Glutamatergic neuron (in vitro differentiated cells): ENCODE results near the gene DUSP2. TPM values are rescaled to one million over a fixed set of nuclear protein-coding genes. Genes with fewer than 3 reads are reported as not detected.
A peak's percentile ranks its signal among the peaks of the same experiment; 100 is the strongest.

Experiments
- DNase-seq: peaks from one replicate; pipeline ENCODE4 v3.0.0; 2022
- H3K27ac Mint-ChIP-seq: one replicate; pipeline ENCODE4 v1.8.0; 2020; ENCODE audit warnings: mild to moderate bottlenecking, mixed read lengths, inconsistent platforms; ENCODE audit not compliant: unreplicated experiment
- H3K27me3 Mint-ChIP-seq: one replicate; pipeline ENCODE4 v1.8.0; 2020; ENCODE audit warnings: mild to moderate bottlenecking, moderate library complexity, mixed read lengths, inconsistent platforms; ENCODE audit not compliant: unreplicated experiment
- H3K36me3 Mint-ChIP-seq: one replicate; pipeline ENCODE4 v1.8.0; 2020; ENCODE audit warnings: mild to moderate bottlenecking, mixed read lengths, inconsistent platforms; ENCODE audit not compliant: unreplicated experiment
- H3K4me1 Mint-ChIP-seq: one replicate; pipeline ENCODE4 v1.8.0; 2020; ENCODE audit warnings: mild to moderate bottlenecking, low read depth, mixed read lengths, inconsistent platforms; ENCODE audit not compliant: unreplicated experiment
- H3K4me3 Mint-ChIP-seq: one replicate; pipeline ENCODE4 v1.8.0; 2020; ENCODE audit warnings: mild to moderate bottlenecking, mixed read lengths, inconsistent platforms; ENCODE audit not compliant: unreplicated experiment
- H3K9me3 Mint-ChIP-seq: one replicate; pipeline ENCODE4 v1.8.0; 2020; ENCODE audit warnings: mild to moderate bottlenecking, moderate library complexity, mixed read lengths, inconsistent platforms; ENCODE audit not compliant: unreplicated experiment
- CTCF ChIP-seq: fragments of 200-600 bp; sonication (generic); IDR thresholded peaks from one replicate; pipeline ENCODE4 v1.5.0; 2021; ENCODE audit not compliant: partially characterized antibody, unreplicated experiment
- total RNA-seq: library from RNA; stranded (reverse); fragmentation: NEBNext Ultra II Directional; extraction: Animal tissue kit (Norgen Biotek cat#: 25700); gene quantifications from one replicate; pipeline ENCODE4 v1.2.1, GENCODE V29; 2021; ENCODE audit not compliant: unreplicated experiment

Gene DUSP2
- total RNA-seq, 1 donor from 2014 or later: 0.34 TPM

GRCh38 chr2:96147593-96148201, 2.5 kb upstream of the DUSP2 start:
- Mint-ChIP-seq H3K27me3 (peaks cover 11% of the 10 kb centered on the region), H3K27ac (peak overlapping the region; percentile 33), H3K4me1 (peaks cover 20% of the 10 kb centered on the region), H3K36me3 (no peaks in the 10 kb centered on the region), H3K4me3 (no peak overlapping the region), H3K9me3 (peaks cover 8% of the 10 kb centered on the region)
- no peak for DNase-seq
- no peak for TF ChIP-seq CTCF

GRCh38 chr2:96146881-96147592, 1.8 kb upstream of the DUSP2 start:
- H3K36me3 Mint-ChIP-seq: no peaks in the 10 kb centered on the region
- H3K27me3 Mint-ChIP-seq: peaks cover 9% of the 10 kb centered on the region
- no peak overlapping the region for H3K4me3 Mint-ChIP-seq
- H3K9me3 Mint-ChIP-seq: peaks cover 6% of the 10 kb centered on the region
- DNase-seq: no peak
- no peak overlapping the region for H3K27ac Mint-ChIP-seq
- peaks cover 16% of the 10 kb centered on the region for H3K4me1 Mint-ChIP-seq
- no peak for TF ChIP-seq CTCF

- DNase-seq: no peak
- TF ChIP-seq CTCF: no peak
- Mint-ChIP-seq H3K4me3 (no peak overlapping the region), H3K4me1 (peaks cover 12% of the 10 kb centered on the region), H3K27me3 (peaks cover 9% of the 10 kb centered on the region), H3K27ac (no peak overlapping the region), H3K36me3 (no peaks in the 10 kb centered on the region), H3K9me3 (peaks cover 3% of the 10 kb centered on the region)
Observed at GRCh38 chr2:96146153-96146880, 1.1 kb upstream of the DUSP2 start.

GRCh38 chr2:96145848-96146152, 560 bp upstream of the DUSP2 start:
- no peak for TF ChIP-seq CTCF
- H3K27ac Mint-ChIP-seq: no peak overlapping the region
- peak overlapping the region; percentile 63 for H3K4me3 Mint-ChIP-seq
- DNase-seq: no peak
- H3K27me3 Mint-ChIP-seq: peaks cover 9% of the 10 kb centered on the region
- peaks cover 11% of the 10 kb centered on the region for H3K4me1 Mint-ChIP-seq
- no peaks in the 10 kb centered on the region for H3K36me3 Mint-ChIP-seq
- peaks cover 2% of the 10 kb centered on the region for H3K9me3 Mint-ChIP-seq
